B cell (primary cell): ENCODE data around the gene MACO1. TPM values are rescaled to one million over a fixed set of nuclear protein-coding genes. Genes with fewer than 3 reads are reported as not detected.

Experiments
- ATAC-seq: fragments of 200-7000 bp; cut with Tn5 transposase; one replicate; pipeline ENCODE4 v1.10.0; 2021; ENCODE audit warnings: low read depth, mild to moderate bottlenecking, moderate number of reproducible peaks, moderate library complexity
- CTCF ChIA-PET: fragments of 350-600 bp; sonication (Branson Sonifier 250); formaldehyde crosslinking; loops from one replicate; lab custom pipeline; 2021; ENCODE audit warnings: antibody characterized with exemption, inconsistent platforms; lab: Charles Lee
- POLR2A ChIA-PET: fragments of 350-600 bp; sonication (Branson Sonifier 250); formaldehyde crosslinking; loops from one replicate; lab custom pipeline; 2021; ENCODE audit warnings: antibody characterized with exemption; lab: Charles Lee
- DNase-seq: peaks from one replicate; pipeline ENCODE4 v3.0.0; 2013
- H2AFZ ChIP-seq: 2 replicates; pipeline ENCODE4 v1.6.1; 2012; ENCODE audit warnings: mild to moderate bottlenecking, low read depth, low read length; ENCODE audit not compliant: insufficient read depth, poor library complexity, severe bottlenecking
- H3K27ac ChIP-seq, 2 donors: 1 replicate in 1 of 2; 2 replicates in 1 of 2; pipeline ENCODE4 v1.5.1; 2012 to 2013; ENCODE audit warnings: low read length in 2 of 2, mild to moderate bottlenecking in 2 of 2, moderate library complexity in 1 of 2
- H3K27me3 ChIP-seq, 4 experiments: fragments of 200-600 bp in 1 of 4; sonication (generic) in 1 of 4; replicated peaks in 1 of 4; 1 replicate in 2 of 4; 2 replicates in 2 of 4; pipeline versions ENCODE4 v1.6.1 to v1.7.0; 2013 to 2016; ENCODE audit warnings: low read length in 3 of 4, mild to moderate bottlenecking in 2 of 4, mixed read lengths in 1 of 4, moderate library complexity in 1 of 4; ENCODE audit not compliant: insufficient read depth in 4 of 4, control insufficient read depth in 3 of 4; ENCODE audit errors: control extremely low read depth in 1 of 4
- H3K36me3 ChIP-seq, 2 experiments: replicated peaks in 1 of 2; 1 replicate in 1 of 2; 2 replicates in 1 of 2; pipeline versions ENCODE4 v1.6.1 to v1.7.1; 2013; ENCODE audit warnings: low read length in 1 of 2; ENCODE audit not compliant: insufficient read depth in 2 of 2, control insufficient read depth in 1 of 2; ENCODE audit errors: control extremely low read depth in 1 of 2, extremely low read depth in 1 of 2
- H3K4me1 ChIP-seq, 2 donors: fragments of 200-600 bp in 1 of 2; sonication (generic) in 1 of 2; 1 replicate in 1 of 2; 2 replicates in 1 of 2; pipeline versions ENCODE4 v1.5.1 to v1.6.1; 2013 to 2017; ENCODE audit warnings: low read length in 2 of 2; ENCODE audit not compliant: control insufficient read depth in 2 of 2, insufficient read depth in 2 of 2
- H3K4me2 ChIP-seq: replicated peaks from 2 replicates; pipeline ENCODE3; 2012; ENCODE audit warnings: mild to moderate bottlenecking, low read depth, low read length; ENCODE audit not compliant: poor library complexity, severe bottlenecking
- H3K4me3 ChIP-seq, 5 experiments: fragments of 200-600 bp in 1 of 5; sonication (generic) in 1 of 5; 1 replicate in 3 of 5; 2 replicates in 2 of 5; pipeline versions ENCODE4 v1.5.1 to v1.7.0; 2011 to 2016; ENCODE audit warnings: low read length in 4 of 5, mild to moderate bottlenecking in 4 of 5, low read depth in 2 of 5, control low read depth in 1 of 5, moderate library complexity in 1 of 5; ENCODE audit not compliant: insufficient read depth in 1 of 5; ENCODE audit errors: control extremely low read depth in 1 of 5, extremely low read depth in 1 of 5
- H3K79me2 ChIP-seq: fragments of 200-600 bp; sonication (generic); one replicate; pipeline ENCODE4 v1.6.0; 2016; ENCODE audit warnings: low read length; ENCODE audit not compliant: control insufficient read depth, insufficient read depth
- H3K9ac ChIP-seq: fragments of 200-600 bp; sonication (generic); 2 replicates; pipeline ENCODE4 v1.6.1; 2017; ENCODE audit warnings: mild to moderate bottlenecking, low read length, moderate library complexity
- H3K9me3 ChIP-seq, 3 donors: one replicate each; pipeline versions ENCODE4 v1.6.1 to v1.7.1; 2013; ENCODE audit warnings: low read length in 2 of 3; ENCODE audit not compliant: control insufficient read depth in 2 of 3, insufficient read depth in 1 of 3; ENCODE audit errors: control extremely low read depth in 1 of 3
- H4K20me1 ChIP-seq: 2 replicates; pipeline ENCODE4 v1.6.0; 2012; ENCODE audit warnings: mild to moderate bottlenecking, low read length; ENCODE audit not compliant: insufficient read depth, control insufficient read depth, poor library complexity, severe bottlenecking
- H3K27ac Mint-ChIP-seq: one replicate; pipeline ENCODE4 v1.8.0; 2021; ENCODE audit warnings: mixed read lengths
- H3K27me3 Mint-ChIP-seq: one replicate; pipeline ENCODE4 v1.8.0; 2021; ENCODE audit warnings: mixed read lengths
- H3K4me1 Mint-ChIP-seq: one replicate; pipeline ENCODE4 v1.8.0; 2021; ENCODE audit warnings: mixed read lengths
- H3K4me3 Mint-ChIP-seq: one replicate; pipeline ENCODE4 v1.8.0; 2021; ENCODE audit warnings: mixed read lengths
- H3K9me3 Mint-ChIP-seq: one replicate; pipeline ENCODE4 v1.8.0; 2022; ENCODE audit warnings: mixed read lengths; ENCODE audit not compliant: insufficient read depth
- EZH2 ChIP-seq: IDR thresholded peaks from 2 replicates; pipeline ENCODE4 v1.6.1; 2012; ENCODE audit warnings: borderline replicate concordance, low read depth, mild to moderate bottlenecking, moderate library complexity, low read length; ENCODE audit not compliant: insufficient read depth, poor library complexity, severe bottlenecking
- WGBS: methylation state at CpG from one replicate; pipeline ENCODE4 v1.1.5; 2013; ENCODE audit warnings: missing lambda C conversion rate; ENCODE audit not compliant: insufficient coverage; 5-methylcytosine and 5-hydroxymethylcytosine counted together
- intact Hi-C: fragments of 100-400 bp; cut with micrococcal nuclease; formaldehyde crosslinking; loops from one replicate; pipeline ENCODE4 v1.10.0; 2022
- polyA plus RNA-seq: library from polyadenylated mRNA; depleted of rRNA; stranded (reverse); fragments of >200 nt; gene quantifications from 2 replicates; pipeline ENCODE4 v1.2.3, GENCODE V29; 2012
- total RNA-seq, 2 donors: library from RNA; stranded (reverse); fragments of 120-200 nt in 1 of 2; gene quantifications; 1 replicate in 1 of 2; 2 replicates in 1 of 2; pipeline versions ENCODE4 v1.2.3 to v1.2.4, GENCODE V29; 2013 to 2022
- TF ChIP-seq, protein P1 (sequence below): fragments of 200-600 bp; IDR thresholded peaks from one replicate; pipeline ENCODE4 v1.8.0; 2022; ENCODE audit warnings: antibody characterized with exemption, mild to moderate bottlenecking

Gene MACO1
- total and polyA plus RNA-seq, 2 donors (not counting 1 experiment from before 2014, with no cell fraction given): 4.9 to 21.2 TPM

DNA sequence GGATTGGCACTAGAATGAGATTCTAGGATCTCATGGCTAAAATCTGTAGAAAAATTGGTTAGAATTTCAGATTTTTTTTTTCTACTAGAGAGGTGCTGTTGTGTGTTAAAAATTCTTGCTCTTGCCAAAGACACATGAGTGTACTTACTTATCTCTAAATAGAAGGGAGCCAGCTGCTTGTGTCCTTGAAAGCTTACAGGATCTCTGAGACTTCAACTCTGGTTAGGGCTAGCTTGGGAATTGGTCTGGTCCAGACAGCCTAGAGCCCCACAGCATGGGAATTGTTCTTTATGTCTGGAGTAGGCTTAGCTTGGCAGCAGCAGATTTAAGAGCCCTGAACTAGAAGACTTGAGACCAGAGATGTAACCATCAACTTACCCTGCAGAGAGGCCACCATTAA is 37.3 kb downstream of the MACO1 start:
- ChIA-PET CTCF (no interaction called here), POLR2A (interaction anchor here (0.7 kb wide), 1 partner anchor 1998 kb away, joined by 4 read pairs; no protein-coding TSS in a partner anchor)
- peaks cover 58% of the 10 kb centered on the region for H3K79me2 ChIP-seq
- H3K4me3 ChIP-seq: no peak overlapping the region
- no peak for DNase-seq
- Mint-ChIP-seq H3K9me3 (no peaks in the 10 kb centered on the region), H3K4me3 (no peak overlapping the region), H3K27ac (no peak overlapping the region), H3K4me1 (peaks cover 10% of the 10 kb centered on the region), H3K27me3 (no peaks in the 10 kb centered on the region)
- TF ChIP-seq, protein P1, sequence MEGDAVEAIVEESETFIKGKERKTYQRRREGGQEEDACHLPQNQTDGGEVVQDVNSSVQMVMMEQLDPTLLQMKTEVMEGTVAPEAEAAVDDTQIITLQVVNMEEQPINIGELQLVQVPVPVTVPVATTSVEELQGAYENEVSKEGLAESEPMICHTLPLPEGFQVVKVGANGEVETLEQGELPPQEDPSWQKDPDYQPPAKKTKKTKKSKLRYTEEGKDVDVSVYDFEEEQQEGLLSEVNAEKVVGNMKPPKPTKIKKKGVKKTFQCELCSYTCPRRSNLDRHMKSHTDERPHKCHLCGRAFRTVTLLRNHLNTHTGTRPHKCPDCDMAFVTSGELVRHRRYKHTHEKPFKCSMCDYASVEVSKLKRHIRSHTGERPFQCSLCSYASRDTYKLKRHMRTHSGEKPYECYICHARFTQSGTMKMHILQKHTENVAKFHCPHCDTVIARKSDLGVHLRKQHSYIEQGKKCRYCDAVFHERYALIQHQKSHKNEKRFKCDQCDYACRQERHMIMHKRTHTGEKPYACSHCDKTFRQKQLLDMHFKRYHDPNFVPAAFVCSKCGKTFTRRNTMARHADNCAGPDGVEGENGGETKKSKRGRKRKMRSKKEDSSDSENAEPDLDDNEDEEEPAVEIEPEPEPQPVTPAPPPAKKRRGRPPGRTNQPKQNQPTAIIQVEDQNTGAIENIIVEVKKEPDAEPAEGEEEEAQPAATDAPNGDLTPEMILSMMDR: no peak
- no peak for TF ChIP-seq EZH2
- H3K36me3 ChIP-seq: peaks cover 5 to 8% of the 10 kb centered on the region in 2 experiments
- H3K9ac ChIP-seq: no peak overlapping the region
- H3K27ac ChIP-seq: no peak overlapping the region
- intact Hi-C loops: no loop called here
- no peaks in the 10 kb centered on the region for H3K27me3 ChIP-seq
- ATAC-seq: no peak
- H3K9me3 ChIP-seq: no peaks in the 10 kb centered on the region
- peaks cover 13% of the 10 kb centered on the region for H4K20me1 ChIP-seq
- no peak overlapping the region for H3K4me2 ChIP-seq
- H2AFZ ChIP-seq: no peak overlapping the region
- H3K4me1 ChIP-seq: no peaks in the 10 kb centered on the region

DNA sequence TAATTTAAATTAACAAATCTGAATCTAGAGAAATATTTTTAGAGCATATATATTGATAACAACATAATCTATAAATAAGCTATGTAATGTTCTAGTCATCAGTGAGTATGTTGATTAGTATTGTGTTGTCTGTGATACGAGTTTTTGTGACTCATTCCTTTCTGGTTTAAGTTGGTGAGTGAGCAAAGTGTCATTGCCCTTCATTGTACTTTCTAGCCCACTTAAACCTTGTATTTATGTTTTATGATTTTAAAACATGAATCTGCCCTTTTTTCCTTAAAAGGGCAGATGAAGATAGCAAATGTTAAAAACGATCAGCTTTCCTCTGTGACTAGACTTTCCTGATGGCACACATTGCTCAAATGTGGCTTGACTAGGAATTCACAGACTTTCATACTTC is 38.5 kb downstream of the MACO1 start:
- DNase-seq: no peak
- Mint-ChIP-seq H3K9me3 (no peaks in the 10 kb centered on the region), H3K27me3 (no peaks in the 10 kb centered on the region), H3K4me3 (no peak overlapping the region), H3K27ac (no peak overlapping the region), H3K4me1 (peaks cover 18% of the 10 kb centered on the region)
- Histone ChIP-seq H3K9ac (no peak overlapping the region), H3K4me2 (no peak overlapping the region), H3K79me2 (peaks cover 58% of the 10 kb centered on the region), H3K27me3 (no peaks in the 10 kb centered on the region), H3K36me3 (peaks cover 3 to 12% of the 10 kb centered on the region in 2 experiments), H2AFZ (no peak overlapping the region), H3K27ac (no peak overlapping the region), H3K4me3 (no peak overlapping the region), H3K4me1 (peaks cover 0 to 3% of the 10 kb centered on the region in 2 donors), H4K20me1 (peaks cover 19% of the 10 kb centered on the region), H3K9me3 (no peaks in the 10 kb centered on the region)
- ATAC-seq: no peak
- intact Hi-C loops: no loop called here
- ChIA-PET CTCF (interaction anchor here (0.7 kb wide), 1 partner anchor 345 kb away, joined by 3 read pairs; no protein-coding TSS in a partner anchor), POLR2A (no interaction called here)
- WGBS: no CpG with 5 or more reads among the region's 2 CpGs
- TF ChIP-seq, protein P1: no peak
- no peak for TF ChIP-seq EZH2
